Measurements from ENCODE around the gene DRC7. TPM values are rescaled to one million over a fixed set of nuclear protein-coding genes. Genes with fewer than 3 reads are reported as not detected.

DRC7 gene
- total RNA-seq, 1 experiment from 2014 or later: 0.72 TPM

DNA sequence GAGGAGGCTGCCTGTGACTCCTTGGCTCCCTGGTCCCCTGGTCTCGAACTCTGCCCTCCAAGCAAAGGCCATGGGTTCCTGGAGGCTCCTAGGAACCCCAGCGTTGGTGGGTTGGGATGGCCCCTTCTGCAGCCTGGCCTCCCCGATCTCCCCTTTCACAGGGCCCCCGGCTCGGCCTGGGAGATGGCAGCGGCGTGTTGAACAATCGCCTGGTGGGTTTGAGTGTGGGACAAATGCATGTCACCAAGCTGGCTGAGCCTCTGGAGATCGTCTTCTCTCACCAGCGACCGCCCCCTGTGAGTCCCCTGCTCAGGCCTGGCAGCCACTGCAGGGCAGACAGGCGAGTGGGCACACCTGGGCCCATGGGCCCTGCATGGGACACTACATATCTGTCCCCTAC lies 15.6 kb upstream of the DRC7 start:
- Mint-ChIP-seq H3K36me3 (ENCODE audit: insufficient read depth in 1 of 3, low read depth in 3 of 3) (no peaks in the 10 kb centered on the region), H3K4me3 (no peak overlapping the region), H3K4me1 (peaks cover 2 to 47% of the 10 kb centered on the region in 2 experiments), H3K27ac (no peak overlapping the region; a peak in 1 of 7 replicates), H3K27me3 (ENCODE audit: low read depth) (peaks cover 12% of the 10 kb centered on the region), H3K9me3 (no peaks in the 10 kb centered on the region)
- Histone ChIP-seq H4K91ac (ENCODE audit: insufficient read length, low read depth, low read length) (no peak overlapping the region), H3K4me1 (ENCODE audit: insufficient read depth, low read length) (peaks cover 4% of the 10 kb centered on the region; the same call in 1 of the 2 replicates), H3K14ac (ENCODE audit: insufficient read depth, low read length) (peak overlapping the region; percentile 31; the same call in 1 of the 2 replicates), H2BK120ac (ENCODE audit: low read depth, low read length, poor library complexity, severe bottlenecking) (no peak overlapping the region), H3K56ac (ENCODE audit: insufficient read length, low read depth, low read length) (no peak overlapping the region), H3K27ac (ENCODE audit: insufficient read length, low read depth, low read length) (no peak overlapping the region), H2AFZ (ENCODE audit: low read length) (no peak overlapping the region), H3K27me3 (ENCODE audit: insufficient read depth, low read length) (no peaks in the 10 kb centered on the region), H4K5ac (ENCODE audit: insufficient read length, low read depth, low read length) (no peak overlapping the region), H2BK15ac (ENCODE audit: low read depth, low read length) (no peak overlapping the region), H2BK12ac (ENCODE audit: insufficient read length, low read depth, low read length) (no peak overlapping the region), H3K23me2 (ENCODE audit: insufficient read length, low read depth, low read length, poor library complexity, severe bottlenecking) (no peaks in the 10 kb centered on the region), H3K23ac (ENCODE audit: insufficient read length, low read depth, low read length) (no peak overlapping the region), H2AK5ac (ENCODE audit: insufficient read length, low read length) (no peak overlapping the region), H3K9me3 (ENCODE audit: control insufficient read depth, low read depth, low read length) (no peaks in the 10 kb centered on the region), H3K79me1 (ENCODE audit: insufficient read depth, low read depth, low read length, poor library complexity, severe bottlenecking) (no peaks in the 10 kb centered on the region), H4K20me1 (ENCODE audit: control insufficient read depth, insufficient read depth, insufficient read length) (no peaks in the 10 kb centered on the region), H3K9ac (ENCODE audit: extremely low read depth, insufficient read length, low read length) (no peak overlapping the region), H3K4me2 (ENCODE audit: insufficient read depth, insufficient read length, low read length) (no peak overlapping the region), H3K4ac (ENCODE audit: low read depth, low read length) (no peak overlapping the region), H3K18ac (ENCODE audit: insufficient read length, low read depth, low read length) (no peak overlapping the region), H2BK20ac (ENCODE audit: low read depth, low read length, poor library complexity, severe bottlenecking) (no peak overlapping the region), H3K79me2 (ENCODE audit: insufficient read depth, low read length) (no peaks in the 10 kb centered on the region), H4K8ac (replicated peaks; ENCODE audit: insufficient read length, low read depth, low read length) (no peak overlapping the region), H2BK5ac (ENCODE audit: insufficient read length, low read length) (no peak overlapping the region), H3T11ph (ENCODE audit: low read length) (no peak overlapping the region)
- DNase-seq: no peak
- no CpG with 5 or more reads among the region's 12 CpGs for WGBS (ENCODE audit: extremely low coverage, insufficient read length, low lambda C conversion rate)
- TF ChIP-seq, protein P1, sequence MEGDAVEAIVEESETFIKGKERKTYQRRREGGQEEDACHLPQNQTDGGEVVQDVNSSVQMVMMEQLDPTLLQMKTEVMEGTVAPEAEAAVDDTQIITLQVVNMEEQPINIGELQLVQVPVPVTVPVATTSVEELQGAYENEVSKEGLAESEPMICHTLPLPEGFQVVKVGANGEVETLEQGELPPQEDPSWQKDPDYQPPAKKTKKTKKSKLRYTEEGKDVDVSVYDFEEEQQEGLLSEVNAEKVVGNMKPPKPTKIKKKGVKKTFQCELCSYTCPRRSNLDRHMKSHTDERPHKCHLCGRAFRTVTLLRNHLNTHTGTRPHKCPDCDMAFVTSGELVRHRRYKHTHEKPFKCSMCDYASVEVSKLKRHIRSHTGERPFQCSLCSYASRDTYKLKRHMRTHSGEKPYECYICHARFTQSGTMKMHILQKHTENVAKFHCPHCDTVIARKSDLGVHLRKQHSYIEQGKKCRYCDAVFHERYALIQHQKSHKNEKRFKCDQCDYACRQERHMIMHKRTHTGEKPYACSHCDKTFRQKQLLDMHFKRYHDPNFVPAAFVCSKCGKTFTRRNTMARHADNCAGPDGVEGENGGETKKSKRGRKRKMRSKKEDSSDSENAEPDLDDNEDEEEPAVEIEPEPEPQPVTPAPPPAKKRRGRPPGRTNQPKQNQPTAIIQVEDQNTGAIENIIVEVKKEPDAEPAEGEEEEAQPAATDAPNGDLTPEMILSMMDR (conservative IDR thresholded peaks at IDR 0.05): no peak
